ENCODE measurements around the gene NRG2.

NRG2 gene

DNA sequence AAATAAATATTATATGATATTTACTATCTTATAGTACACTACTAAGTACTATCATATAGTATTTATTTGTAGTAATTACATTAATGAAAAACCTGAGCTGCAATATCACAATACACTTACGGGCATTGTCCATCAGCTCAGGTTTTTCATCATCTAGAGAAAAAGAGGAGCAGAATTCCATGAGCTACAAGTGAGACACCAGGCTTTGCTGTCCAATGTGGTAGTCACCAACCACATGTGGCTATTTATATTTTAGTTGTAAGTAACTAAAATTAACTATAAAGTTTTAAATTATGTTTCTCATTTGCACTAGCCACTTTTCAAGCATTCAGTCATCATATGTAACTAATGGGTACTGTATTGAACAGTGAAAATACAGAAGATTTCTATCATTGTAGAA lies 13.8 kb upstream of the NRG2 start:
- H3K4me3 ChIP-seq (ENCODE audit: control insufficient read depth, low read depth, low read length), result no peak overlapping the region
- no peak for DNase-seq (ENCODE audit: low read depth)
- TF ChIP-seq, protein P1, sequence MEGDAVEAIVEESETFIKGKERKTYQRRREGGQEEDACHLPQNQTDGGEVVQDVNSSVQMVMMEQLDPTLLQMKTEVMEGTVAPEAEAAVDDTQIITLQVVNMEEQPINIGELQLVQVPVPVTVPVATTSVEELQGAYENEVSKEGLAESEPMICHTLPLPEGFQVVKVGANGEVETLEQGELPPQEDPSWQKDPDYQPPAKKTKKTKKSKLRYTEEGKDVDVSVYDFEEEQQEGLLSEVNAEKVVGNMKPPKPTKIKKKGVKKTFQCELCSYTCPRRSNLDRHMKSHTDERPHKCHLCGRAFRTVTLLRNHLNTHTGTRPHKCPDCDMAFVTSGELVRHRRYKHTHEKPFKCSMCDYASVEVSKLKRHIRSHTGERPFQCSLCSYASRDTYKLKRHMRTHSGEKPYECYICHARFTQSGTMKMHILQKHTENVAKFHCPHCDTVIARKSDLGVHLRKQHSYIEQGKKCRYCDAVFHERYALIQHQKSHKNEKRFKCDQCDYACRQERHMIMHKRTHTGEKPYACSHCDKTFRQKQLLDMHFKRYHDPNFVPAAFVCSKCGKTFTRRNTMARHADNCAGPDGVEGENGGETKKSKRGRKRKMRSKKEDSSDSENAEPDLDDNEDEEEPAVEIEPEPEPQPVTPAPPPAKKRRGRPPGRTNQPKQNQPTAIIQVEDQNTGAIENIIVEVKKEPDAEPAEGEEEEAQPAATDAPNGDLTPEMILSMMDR (conservative IDR thresholded peaks at IDR 0.05; ENCODE audit: control insufficient read depth, insufficient read depth, low read depth, low read length), result no peak

DNA sequence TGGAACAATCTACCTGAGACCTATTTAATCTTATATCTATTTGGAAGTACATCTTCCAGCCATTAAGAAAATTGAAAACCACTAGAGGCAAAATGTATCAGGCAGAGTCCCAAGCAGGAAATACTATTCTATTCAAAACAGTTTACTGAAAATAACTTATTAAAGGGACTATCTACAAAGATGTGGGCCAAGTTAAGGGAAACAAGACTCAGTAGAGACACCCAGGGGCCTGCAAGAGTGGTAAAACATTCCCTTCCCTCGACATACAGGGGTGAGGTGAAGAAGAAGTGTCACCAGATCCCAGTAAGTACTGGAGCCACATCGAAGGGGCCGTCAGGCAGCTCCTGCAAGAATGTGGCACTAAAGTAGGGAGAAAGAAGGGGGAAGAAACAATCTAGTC lies 12.1 kb upstream of the NRG2 start:
- H3K4me3 ChIP-seq (ENCODE audit: control insufficient read depth, low read depth, low read length), result no peak overlapping the region
- TF ChIP-seq, protein P1 (conservative IDR thresholded peaks at IDR 0.05; ENCODE audit: control insufficient read depth, insufficient read depth, low read depth, low read length), result no peak
- no peak for DNase-seq (ENCODE audit: low read depth)

DNA sequence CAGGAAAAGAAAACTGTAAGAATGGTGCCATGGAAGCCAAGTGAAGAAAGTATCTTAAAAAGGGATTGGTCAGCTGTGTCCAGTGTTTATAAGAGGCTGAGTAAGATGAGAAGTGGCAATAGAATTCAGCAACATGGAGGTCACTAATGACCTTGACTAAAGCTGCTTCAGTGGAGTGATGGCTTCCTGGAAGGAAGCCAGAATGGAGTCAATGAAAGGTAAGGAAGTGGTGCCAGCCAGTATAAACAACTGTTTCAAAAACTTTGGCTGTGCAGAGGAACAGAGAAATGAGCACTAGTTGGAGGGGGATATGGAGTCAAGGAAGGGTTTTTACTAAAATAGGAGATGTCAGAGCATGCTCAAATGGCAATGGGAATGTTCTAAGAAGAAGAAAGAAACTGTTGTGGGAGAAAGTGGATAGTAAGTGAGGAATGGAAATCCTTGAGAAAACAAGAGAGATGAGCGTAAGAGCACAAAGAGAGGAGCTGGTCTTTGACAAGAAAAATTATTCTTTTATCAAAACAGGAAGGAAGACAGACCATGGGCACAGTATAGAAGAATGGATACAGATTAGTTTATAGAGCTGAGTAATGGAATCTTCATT lies 11.1 kb upstream of the NRG2 start:
- TF ChIP-seq, protein P1 (conservative IDR thresholded peaks at IDR 0.05; ENCODE audit: control insufficient read depth, insufficient read depth, low read depth, low read length), result no peak
- no peak for DNase-seq (ENCODE audit: low read depth)
- H3K4me3 ChIP-seq (ENCODE audit: control insufficient read depth, low read depth, low read length), result no peak overlapping the region

DNA sequence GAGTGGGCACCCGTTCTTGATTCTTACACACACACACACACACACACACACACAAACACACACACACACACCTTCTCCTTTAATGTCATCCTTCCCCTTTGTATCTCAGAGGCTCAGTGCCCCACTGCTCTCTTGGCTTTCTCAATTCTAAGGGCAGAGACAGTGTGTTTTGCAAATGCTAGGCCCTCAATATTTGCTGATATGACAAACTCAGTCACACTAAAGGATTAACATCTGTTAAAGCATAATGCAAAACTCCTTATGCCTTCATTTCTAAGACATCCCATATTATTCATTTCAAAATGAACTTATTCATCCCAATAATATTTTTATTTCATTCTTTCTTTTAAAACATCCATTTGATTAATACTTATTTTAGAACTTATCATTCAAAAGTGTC lies 8.9 kb upstream of the NRG2 start:
- TF ChIP-seq, protein P1 (conservative IDR thresholded peaks at IDR 0.05; ENCODE audit: control insufficient read depth, insufficient read depth, low read depth, low read length), result no peak
- no peak overlapping the region for H3K4me3 ChIP-seq (ENCODE audit: control insufficient read depth, low read depth, low read length)
- DNase-seq (ENCODE audit: low read depth), result no peak

DNA sequence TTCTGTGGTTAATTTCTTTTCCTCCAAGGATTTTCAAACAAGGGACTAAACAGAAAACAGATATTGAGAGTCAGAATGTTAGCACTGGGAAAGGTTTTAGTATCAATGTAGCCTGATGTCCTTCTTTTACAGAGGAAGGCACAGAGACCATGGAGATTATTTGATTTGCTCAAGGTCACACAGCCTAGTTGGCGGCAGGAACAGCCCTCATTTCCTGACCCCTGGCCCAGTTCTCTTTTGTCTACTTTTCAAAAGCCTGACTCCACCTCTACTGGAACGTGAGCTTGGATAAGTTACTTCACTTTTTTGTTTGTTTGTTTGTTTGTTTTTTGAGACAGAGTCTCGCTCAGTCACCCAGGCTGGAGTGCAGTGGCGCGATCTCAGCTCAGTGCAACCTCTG lies 6.6 kb upstream of the NRG2 start:
- DNase-seq (ENCODE audit: low read depth), result no peak
- no peak overlapping the region for H3K4me3 ChIP-seq (ENCODE audit: control insufficient read depth, low read depth, low read length)
- TF ChIP-seq, protein P1 (conservative IDR thresholded peaks at IDR 0.05; ENCODE audit: control insufficient read depth, insufficient read depth, low read depth, low read length), result no peak

DNA sequence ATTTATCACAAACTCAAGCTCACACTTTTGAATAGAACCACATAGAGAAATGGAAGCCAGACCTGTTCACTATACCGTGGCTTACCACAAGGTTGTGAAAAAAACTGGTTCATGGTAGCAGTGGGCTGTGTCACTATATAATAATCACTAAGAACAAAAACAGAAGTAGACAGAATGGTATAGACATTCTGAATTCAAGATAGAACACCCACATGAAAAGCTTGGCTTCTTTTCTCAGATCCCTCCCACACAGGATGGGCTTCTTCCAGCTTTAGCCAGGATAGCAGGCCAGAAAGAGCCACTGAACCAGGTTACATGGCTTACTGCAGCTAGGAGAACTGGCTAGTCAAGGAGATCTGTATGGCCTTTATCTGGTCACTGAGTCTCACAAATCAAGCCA lies 6.1 kb upstream of the NRG2 start:
- no peak for DNase-seq (ENCODE audit: low read depth)
- H3K4me3 ChIP-seq (ENCODE audit: control insufficient read depth, low read depth, low read length), result no peak overlapping the region
- TF ChIP-seq, protein P1 (conservative IDR thresholded peaks at IDR 0.05; ENCODE audit: control insufficient read depth, insufficient read depth, low read depth, low read length), result no peak

DNA sequence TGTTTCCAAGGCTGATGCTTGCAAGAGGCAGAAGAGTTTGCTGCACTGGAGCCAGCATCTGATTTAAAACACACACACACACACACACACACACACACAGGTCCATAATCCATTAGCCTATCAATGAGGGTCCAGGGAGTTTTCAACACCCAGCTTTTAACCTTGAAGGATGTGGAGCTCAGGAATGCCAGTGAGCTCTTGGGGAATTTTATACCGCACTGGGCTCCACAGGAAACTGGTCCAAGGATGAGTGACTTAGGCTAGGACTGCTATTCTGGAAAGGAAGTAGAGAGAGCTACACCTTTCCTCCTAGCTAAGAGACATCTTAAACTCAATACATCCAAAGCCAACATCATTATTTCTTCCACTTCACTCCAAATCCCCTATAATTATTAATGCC lies 942 bp upstream of the NRG2 start:
- no peak overlapping the region for H3K4me3 ChIP-seq (ENCODE audit: control insufficient read depth, low read depth, low read length)
- TF ChIP-seq, protein P1 (conservative IDR thresholded peaks at IDR 0.05; ENCODE audit: control insufficient read depth, insufficient read depth, low read depth, low read length), result no peak
- no peak for DNase-seq (ENCODE audit: low read depth)

All from fibroblast of mammary gland (primary cell).